GM15510 (cell line): ENCODE data around the gene MATK.

Source experiments
- POLR2A ChIP-seq: IDR thresholded peaks from 3 replicates; pipeline ENCODE4 v1.6.1; 2011; ENCODE audit warnings: borderline replicate concordance; ENCODE audit not compliant: insufficient read length; ENCODE audit errors: extremely low read depth

Gene MATK

GRCh38 chr19:3805859-3806258 lies 19.7 kb upstream of the MATK start:
- TF ChIP-seq POLR2A, result no peak

- TF ChIP-seq POLR2A, result no peak
These were observed 18.2 kb upstream of the MATK start for GRCh38 chr19:3804429-3804828.

DNA sequence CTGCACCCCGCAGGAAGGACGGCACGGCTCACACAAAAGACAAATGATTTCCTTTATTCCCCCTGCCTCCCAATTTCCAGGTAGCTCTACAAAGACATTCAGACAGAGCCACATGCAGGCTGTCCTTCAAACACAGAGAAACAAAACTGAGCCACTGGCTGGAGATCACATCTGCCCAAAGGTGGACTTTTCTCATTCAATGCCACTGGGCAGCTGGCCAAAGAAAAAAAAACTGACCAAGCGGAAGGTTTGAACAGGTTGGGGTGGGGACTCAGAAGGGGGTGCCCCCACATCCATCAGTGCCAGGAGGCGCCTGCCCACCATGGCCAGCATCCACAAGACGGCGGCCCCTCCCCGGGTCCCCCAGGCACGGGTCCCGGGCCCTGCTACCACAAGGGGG lies 17.8 kb upstream of the MATK start:
- no peak for TF ChIP-seq POLR2A

DNA sequence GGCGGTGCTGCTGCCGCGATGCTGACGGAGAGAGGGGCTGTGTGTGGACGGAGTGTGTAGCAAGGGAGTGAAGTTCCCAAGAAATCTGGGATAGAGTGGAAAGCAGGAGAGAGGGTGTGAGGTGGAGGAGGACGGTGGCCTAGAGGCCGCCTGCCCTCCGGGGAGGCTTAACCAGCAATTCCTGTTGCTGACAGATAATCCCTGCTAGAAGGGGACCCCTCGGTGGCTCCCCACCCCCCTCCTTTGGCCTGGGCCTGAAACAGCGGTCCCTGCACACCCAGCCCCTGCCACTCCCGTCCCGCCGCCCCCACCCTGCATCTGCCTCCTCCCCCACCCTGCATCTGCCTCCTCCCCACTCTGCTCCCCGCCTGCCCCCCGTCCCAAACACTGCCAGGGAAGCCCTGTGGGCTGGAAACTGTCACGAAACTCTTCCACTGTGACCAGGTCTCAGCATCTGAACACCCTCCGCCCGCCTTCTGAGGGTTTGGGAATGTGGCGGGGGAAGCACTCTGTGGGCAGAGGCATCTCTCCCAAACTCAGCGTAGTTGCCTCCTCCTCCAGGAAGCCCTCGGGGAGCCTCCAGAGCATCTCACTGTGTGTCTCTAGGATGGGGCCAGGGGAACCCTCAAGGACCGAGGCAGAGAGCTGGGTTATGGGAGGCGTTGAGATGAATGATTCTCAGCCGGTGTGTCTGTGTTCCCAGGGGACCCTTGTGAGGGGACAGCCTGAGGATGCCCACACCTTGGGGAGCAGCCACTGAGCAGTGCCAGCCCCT lies 17.1 kb upstream of the MATK start:
- no peak for TF ChIP-seq POLR2A

GRCh38 chr19:3801412-3802096 lies 15.4 kb upstream of the MATK start:
- TF ChIP-seq POLR2A, result no peak

DNA sequence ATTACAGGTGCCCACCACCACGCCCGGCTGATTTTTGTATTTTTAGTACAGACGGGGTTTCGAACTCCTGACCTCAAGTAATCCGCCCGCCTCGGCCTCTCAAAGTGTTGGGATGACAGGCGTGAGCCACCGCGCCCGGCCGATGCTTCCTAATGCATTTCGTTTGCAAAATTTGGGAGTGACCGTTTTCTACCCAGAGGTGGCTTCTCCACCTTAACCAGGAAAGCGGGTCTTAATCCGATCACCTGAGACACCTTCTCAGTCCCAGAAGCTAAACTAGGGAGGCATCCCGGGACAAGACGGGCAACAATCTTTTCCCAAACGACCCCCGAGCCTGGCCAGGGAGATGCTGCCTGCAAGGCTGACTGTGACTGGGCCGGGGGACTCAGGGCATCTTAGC lies 14.8 kb upstream of the MATK start:
- no peak for TF ChIP-seq POLR2A

GRCh38 chr19:3798137-3798536 lies 12.0 kb upstream of the MATK start:
- TF ChIP-seq POLR2A, result no peak

DNA sequence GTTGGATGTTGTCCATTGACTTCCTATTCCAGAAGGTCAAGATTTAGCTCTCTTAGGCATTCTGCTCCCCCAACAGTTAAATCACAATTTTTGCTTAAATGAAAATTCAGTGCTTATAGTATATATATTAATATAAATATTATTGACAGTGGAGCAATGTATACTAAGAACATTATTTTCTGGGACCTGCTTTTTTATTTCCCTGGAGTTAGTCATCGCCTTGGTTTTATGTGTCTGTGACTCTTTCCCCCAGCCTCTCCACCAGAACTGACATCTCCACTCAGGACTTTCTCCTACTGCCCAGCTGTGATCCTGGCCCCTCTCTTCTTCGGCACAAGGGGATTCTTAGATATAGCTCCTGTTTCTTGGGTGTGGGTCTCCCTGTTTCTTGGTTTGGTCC lies 10.2 kb upstream of the MATK start:
- TF ChIP-seq POLR2A, result no peak

DNA sequence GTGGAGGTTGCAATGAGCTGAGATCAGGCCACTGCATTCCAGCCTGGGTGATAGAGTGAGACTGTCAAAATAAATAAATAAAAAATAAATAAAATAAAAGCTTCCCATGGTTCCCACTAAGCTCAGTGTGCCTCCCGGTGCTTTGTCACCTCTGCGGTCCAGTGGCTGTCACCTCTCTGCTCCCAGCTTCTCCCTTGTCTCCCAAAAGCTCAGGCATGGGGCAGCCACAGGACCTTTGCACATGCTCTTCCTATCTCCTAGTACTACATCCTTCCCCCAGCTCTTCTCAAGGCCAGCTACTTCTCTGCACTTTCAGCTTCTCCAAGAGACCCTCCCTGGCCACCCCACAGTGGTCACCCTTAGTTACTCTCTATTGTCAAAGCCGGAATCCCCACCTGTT lies 7.6 kb upstream of the MATK start:
- TF ChIP-seq POLR2A, result no peak

- TF ChIP-seq POLR2A, result no peak
These were observed 5.9 kb upstream of the MATK start for GRCh38 chr19:3792114-3792513.

DNA sequence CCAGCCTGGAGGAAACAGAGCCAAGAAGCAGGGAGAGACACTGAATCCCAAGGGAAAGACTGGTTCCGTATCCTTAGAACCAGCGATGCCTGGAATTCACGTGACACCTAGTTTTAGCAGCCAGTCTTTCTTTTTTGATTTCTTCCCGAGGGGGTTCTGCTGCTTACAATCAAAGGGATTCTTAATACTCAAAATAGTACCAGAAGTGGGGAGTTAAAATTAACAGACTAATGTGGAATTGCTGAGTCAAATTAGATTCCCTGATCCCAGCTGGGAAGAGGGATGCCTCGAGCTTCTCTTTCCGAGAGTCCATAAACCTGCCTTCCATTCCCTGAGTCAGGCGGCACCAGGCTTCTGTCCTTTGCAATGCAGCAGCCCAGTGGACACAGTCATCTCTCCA lies 4.8 kb upstream of the MATK start:
- TF ChIP-seq POLR2A, result no peak

- no peak for TF ChIP-seq POLR2A
These were observed 4.1 kb upstream of the MATK start for GRCh38 chr19:3790209-3790734.

GRCh38 chr19:3788996-3789778 lies 3.0 kb upstream of the MATK start:
- TF ChIP-seq POLR2A, result no peak

GRCh38 chr19:3785451-3785937 lies 687 bp downstream of the MATK start:
- no peak for TF ChIP-seq POLR2A
